NCI-H526 treated with DMSO at 0.1 percent for 48 hours (cell line): ENCODE results near the gene TXNL4B.
"Not testable (repeated sequence)": the region's sequence is repeated elsewhere in the genome, so short reads cannot be mapped to it uniquely, and the experiment has no call there.

Source experiments
- DNase-seq: peaks from one replicate; lab custom pipeline; 2025; lab: John Stamatoyannopoulos, UW

Gene TXNL4B

DNA sequence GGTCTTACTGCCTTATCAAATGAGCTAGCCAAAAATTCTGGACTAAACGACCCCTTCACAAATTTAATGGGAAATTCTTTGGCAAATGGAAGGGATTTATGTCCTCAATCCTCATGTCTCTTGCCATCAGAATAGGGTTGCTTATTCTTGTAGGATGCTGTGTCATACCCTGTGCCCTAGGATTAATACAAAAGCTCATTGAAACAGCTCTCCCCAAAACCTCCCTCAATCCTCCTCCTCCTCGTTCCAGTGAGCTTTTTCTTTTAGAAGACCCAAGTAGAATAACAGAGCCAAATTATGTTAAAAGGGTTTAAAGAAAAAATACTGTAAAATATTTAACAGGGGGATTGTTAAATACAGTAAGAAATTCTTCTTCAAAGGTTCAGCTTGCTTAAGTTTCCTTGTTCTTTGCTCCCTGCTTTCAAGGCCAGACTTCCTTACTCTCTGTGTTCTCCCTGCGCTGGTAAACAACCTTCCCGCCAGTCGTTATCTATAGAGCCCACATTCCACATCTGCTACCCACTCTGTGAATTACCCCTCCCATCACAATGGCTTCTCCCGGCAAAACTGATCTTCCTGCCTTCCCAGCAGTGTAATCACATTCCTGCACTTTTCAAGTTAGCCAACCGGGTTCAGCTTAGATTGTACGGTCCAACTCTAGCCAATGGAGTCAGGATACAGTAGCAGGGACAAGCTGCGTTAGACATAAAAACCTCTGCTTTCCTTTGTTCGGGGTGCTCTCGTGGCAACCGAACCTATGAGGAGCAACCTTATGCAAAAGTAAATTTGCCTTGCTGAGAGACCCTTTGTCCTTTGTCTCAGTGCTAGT is 20.7 kb downstream of the TXNL4B start:
- no peak for DNase-seq

DNA sequence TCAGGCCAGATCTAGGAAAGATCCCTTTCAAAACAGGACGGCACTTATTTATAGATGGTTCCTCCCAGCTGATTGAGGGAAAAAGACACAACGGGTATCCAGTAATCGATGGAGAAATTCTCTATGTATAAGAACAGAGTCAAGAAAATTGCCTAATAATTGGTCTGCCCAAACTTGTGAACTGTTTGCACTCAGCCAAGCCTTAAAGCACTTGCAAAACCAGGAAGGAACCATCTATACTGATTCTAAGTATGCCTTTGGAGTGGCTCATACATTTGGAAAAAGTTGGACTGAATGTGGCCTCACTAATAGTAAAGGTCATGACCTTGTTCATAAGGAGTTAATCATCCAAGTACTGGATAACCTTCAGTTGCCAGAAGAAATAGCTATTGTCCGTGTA is 24.5 kb downstream of the TXNL4B start:
- DNase-seq = no peak

DNA sequence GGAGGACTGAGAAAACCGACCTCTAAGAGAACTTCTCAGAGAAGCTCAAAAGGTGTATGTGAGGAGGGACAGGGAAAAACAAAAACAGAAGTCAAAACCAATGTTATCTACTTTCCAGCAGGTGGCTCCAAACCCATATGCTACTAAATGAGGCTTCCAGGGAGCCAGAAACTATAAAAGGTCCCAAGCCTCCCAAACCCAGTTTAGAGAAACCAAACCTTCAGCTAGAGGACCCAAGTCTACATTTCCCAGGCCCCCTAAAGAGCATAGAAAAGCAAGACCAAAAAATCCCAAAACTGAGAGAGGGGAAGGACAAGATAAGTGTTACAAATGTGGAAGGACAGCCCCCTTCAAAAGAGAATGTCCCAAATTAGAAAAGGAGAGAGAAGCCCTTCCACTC is 26.7 kb downstream of the TXNL4B start:
- no peak for DNase-seq

DNA sequence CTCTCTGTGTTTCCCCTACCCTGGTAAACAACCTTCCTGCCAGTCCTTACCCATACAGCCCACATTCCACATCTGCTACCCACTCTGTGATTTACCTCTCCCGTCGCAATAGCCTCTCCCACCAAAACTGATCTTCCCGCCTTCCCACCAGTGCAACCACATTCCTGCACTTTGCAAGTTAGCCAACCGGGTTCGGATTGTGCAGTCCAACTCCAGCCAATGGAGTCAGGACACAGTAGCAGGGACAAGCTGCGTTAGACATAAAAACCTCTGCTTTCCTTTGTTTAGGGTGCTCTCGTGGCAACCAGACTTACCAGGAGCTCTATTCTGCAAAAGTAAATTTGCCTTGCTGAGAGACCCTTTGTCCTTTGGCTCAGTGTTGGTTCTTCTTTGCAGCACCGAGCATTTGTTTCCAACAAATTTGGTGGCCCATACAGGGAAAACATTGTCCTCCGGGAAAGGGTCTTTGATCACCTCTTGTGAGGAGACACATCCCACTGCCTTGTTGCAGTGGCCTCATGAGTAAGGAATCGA is 29.0 kb downstream of the TXNL4B start:
- DNase-seq = no peak

DNA sequence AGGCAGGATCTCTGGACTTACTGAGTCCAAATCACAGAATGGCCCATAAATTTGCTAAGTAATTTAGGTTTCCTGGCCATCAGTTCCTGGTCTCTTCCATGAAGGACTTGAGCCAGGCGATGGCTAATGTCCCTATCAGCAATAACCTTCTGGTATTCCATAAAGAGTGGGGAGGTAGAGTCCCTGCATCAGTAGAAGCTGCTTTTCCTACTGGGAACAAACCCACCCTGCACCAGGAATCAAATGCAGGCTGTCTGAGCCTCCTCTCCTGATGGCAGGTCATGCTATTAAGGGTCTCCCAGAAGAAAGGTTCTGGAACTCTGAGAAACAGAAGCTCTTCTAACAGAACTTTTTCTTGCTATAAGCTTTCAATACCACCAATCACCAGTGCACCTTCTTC is 31.9 kb downstream of the TXNL4B start:
- no peak for DNase-seq

DNA sequence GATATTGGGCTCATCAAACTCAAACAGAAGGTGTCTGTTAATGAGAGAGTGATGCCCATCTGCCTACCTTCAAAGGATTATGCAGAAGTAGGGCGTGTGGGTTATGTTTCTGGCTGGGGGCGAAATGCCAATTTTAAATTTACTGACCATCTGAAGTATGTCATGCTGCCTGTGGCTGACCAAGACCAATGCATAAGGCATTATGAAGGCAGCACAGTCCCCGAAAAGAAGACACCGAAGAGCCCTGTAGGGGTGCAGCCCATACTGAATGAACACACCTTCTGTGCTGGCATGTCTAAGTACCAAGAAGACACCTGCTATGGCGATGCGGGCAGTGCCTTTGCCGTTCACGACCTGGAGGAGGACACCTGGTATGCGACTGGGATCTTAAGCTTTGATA is 33.0 kb downstream of the TXNL4B start:
- no peak for DNase-seq

DNA sequence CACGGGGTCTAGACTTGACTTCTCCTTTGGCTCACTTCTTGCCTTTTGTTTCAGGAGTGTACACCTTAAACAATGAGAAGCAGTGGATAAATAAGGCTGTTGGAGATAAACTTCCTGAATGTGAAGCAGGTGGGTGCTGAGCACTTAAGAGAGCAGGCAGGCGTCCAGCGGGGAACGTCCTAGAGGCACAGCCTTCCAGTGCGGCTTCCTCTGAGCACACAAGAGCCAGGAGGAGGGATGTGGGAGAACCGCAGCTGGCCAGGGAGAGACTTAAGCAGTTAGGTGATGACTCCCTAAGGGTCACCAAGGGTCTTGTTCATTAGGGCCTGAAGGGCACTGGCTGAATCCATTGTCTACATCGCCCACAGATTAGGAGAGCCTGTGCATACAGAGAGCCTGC is 34.4 kb downstream of the TXNL4B start:
- DNase-seq = not testable (repeated sequence)

- DNase-seq = not testable (repeated sequence)
Observed at GRCh38 chr16:72057313-72057712, 36.1 kb downstream of the TXNL4B start.

GRCh38 chr16:72055911-72056310 is 37.5 kb downstream of the TXNL4B start:
- no peak for DNase-seq

DNA sequence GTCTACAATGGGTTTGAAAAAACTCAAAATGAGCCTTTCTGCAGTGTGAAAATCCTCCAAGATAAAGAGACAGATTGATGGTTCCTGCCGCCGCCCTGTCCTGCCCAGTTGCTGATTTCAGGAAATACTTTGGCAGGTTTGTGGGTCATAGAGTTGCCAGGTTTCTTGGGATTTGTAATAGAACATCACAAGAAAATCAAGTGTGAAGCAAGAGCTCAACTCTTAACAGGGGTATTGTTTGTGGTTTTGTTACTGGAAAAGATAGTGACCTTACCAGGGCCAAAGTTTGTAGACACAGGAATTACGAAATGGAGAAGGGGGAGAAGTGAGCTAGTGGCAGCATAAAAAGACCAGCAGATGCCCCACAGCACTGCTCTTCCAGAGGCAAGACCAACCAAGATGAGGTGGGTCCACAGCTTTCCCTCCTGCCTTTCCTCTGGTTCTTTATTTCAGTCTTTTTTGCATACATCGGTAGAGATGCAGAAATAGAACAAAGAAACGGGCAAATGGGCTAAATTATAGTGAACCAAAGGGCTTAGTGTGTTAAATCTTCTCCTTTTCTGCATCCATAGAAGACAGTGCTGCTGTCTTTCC is 39.1 kb downstream of the TXNL4B start, which contains the start of gene HP:
Gene HP, plus strand, starts transcription at position 252 of the 594 bp plus-strand sequence. Its CDS starts 148 bp downstream, at position 400.
- not testable (repeated sequence) for DNase-seq

DNA sequence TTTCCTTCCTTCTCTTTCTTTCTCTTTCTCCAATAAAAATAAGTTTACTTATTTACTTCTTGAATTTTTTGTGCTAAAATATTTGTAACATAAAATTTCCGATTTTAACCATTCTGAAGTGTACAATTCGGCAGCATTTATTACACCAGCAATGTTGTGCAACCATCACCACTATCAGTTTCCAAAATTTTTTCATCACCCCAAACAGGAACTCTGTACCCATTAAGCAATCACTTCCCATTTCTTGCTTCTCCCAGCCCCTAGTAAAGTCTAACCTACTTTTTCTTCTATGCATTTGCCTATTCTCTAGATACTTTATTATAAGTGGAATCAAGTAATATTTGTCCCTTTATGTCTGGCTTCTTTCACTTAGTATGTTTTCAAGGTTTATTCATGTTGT is 41.6 kb downstream of the TXNL4B start:
- no peak for DNase-seq

DNA sequence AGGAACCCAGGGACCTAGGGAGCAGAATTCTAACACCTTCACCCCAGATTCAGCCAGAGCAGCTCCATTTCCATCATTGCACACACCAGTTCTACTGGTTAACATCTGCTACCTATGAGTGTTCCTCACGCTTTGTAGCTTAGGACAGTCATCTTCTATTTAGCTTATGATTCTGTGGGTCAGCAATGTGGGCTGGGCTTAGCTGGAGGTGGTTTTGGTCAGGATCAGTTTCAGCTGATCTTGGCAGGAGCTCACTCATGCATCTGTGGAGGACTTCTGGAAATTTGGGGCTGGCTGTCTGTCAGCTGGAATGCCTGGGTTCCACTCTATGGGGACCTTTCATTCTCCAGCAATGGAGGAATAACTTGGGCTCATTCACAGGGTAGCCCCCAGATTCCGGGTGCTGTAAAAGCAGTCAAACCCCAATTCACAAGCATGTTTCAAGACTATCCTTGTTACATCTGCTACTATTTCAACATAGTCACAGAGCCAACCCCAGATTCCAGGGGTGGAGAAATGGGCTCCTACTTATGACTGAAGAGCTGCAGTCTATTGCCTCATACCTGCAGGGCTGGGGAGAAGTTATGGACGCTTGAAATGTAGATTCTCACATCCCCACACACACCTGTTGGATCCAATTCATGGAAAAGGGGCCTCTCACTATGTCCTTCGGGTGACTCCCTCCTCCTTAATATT is 42.5 kb downstream of the TXNL4B start:
- no peak for DNase-seq

- no peak for DNase-seq
Observed at GRCh38 chr16:72049110-72049509, 44.3 kb downstream of the TXNL4B start.

- no peak for DNase-seq
Observed at GRCh38 chr16:72044825-72045359, 48.5 kb downstream of the TXNL4B start.

GRCh38 chr16:72044296-72044695 is 49.1 kb downstream of the TXNL4B start:
- no peak for DNase-seq

DNA sequence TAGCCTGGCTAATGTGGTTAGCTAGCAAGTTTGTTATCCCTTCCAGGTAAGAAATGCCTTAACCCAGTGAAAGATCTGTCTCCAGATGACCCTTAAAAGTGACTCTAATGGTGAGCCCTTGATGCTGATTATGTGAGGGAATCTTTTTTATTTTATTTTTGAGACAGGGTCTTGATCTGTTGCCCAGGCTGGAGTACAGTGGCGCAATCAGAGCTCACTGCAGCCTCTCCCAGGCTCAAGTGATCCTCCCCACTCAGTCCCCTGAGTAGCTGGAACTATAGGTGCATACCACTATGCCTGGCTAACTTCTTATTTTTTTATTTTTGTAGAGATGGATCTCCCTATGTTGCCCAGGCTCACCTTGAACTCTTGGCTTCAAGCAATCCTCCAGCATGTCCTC is 49.9 kb downstream of the TXNL4B start:
- DNase-seq = no peak

DNA sequence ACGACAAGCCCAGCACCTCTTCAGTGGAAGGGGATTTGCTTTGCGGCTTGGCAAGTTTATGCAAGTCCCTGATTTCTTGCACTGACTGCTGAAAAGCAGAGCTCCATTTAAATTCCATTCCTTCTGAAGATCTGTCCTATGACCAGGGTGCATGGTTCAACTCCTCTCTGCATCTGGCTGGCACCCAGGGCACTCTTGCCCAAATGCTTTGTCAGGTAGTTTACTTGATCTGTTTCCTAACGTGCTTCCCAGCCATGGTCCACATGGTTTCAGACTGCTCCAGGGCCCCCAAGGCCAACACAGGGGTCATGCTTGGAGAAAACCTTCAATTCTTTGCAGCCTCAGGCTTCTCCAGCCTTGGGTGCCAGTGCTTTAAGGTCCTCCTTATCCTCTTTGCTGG is 50.4 kb downstream of the TXNL4B start:
- DNase-seq = no peak

- no peak for DNase-seq
Observed at GRCh38 chr16:72042157-72042660, 51.2 kb downstream of the TXNL4B start.

GRCh38 chr16:72036098-72036497 is 57.3 kb downstream of the TXNL4B start:
- no peak for DNase-seq
